Erythroblast (primary cell): ENCODE results near the gene TTLL7.

Source experiments
- DNase-seq, 2 experiments: peaks; one replicate each; lab custom pipeline; 2025; lab: John Stamatoyannopoulos, UW
- GATA1 ChIP-seq: IDR thresholded peaks from 2 replicates; pipeline ENCODE4 v1.6.1; 2011; ENCODE audit warnings: low read depth, mild to moderate bottlenecking, control low read depth, low read length, moderate library complexity
- POLR2A ChIP-seq: IDR thresholded peaks from 2 replicates; pipeline ENCODE4 v1.6.1; 2011; ENCODE audit warnings: mild to moderate bottlenecking, low read length

Gene TTLL7

GRCh38 chr1:83827741-83828140, 171.2 kb downstream of the TTLL7 start:
- DNase-seq = no peak
- TF ChIP-seq GATA1 (no peak), POLR2A (no peak)

GRCh38 chr1:83822208-83822607, 176.7 kb downstream of the TTLL7 start:
- no peak for DNase-seq
- no peak for TF ChIP-seq GATA1
- TF ChIP-seq POLR2A = no peak

- TF ChIP-seq GATA1 (no peak), POLR2A (no peak)
- no peak for DNase-seq
Measured at GRCh38 chr1:83819436-83819835, 179.5 kb downstream of the TTLL7 start.

- peak; percentile 23 to 57 for DNase-seq
- TF ChIP-seq POLR2A (no peak), GATA1 (no peak)
Measured at GRCh38 chr1:83818916-83819315, 180.0 kb downstream of the TTLL7 start.

GRCh38 chr1:83816836-83817235, 182.1 kb downstream of the TTLL7 start:
- TF ChIP-seq GATA1 = no peak
- no peak for TF ChIP-seq POLR2A
- no peak for DNase-seq

GRCh38 chr1:83815330-83815729, 183.6 kb downstream of the TTLL7 start:
- DNase-seq = no peak
- no peak for TF ChIP-seq POLR2A
- no peak for TF ChIP-seq GATA1
